Measurements from ENCODE around the gene SGIP1. TPM values are rescaled to one million over a fixed set of nuclear protein-coding genes. Genes with fewer than 3 reads are reported as not detected.
A peak's percentile ranks its signal among the peaks of the same experiment; 100 is the strongest.
"Not testable (repeated sequence)": the region's sequence is repeated elsewhere in the genome, so short reads cannot be mapped to it uniquely, and the experiment has no call there.

SGIP1 gene
- total and polyA plus RNA-seq, 2 of the 8 experiments (the other 6 are each of a cell fraction or from before 2014, with no cell fraction given) = 1.4 to 2.1 TPM

DNA sequence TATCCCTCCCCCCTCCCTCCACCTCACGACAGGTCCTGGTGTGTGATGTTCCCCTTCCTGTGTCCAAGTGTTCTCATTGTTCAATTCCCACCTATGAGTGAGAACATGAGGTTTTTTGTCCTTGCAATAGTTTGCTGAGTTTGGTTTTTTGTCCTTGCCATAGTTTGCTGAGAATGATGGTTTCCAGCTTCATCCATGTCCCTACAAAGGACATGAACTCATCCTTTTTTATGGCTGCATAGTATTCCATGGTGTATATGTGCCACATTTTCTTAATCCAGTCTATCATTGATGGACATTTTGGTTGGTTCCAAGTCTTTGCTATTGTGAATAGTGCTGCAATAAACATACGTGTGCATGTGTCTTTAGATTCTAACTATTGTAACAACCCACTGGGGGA lies 261.9 kb downstream of the SGIP1 start:
- H3K4me1 ChIP-seq (replicated peaks in 1 of 4; ENCODE audit: control insufficient read depth in 3 of 4, insufficient read depth in 4 of 4, low read length in 3 of 4); H3K36me3 ChIP-seq (ENCODE audit: control insufficient read depth in 2 of 4, insufficient read depth in 4 of 4, low read length in 3 of 4); H3K79me2 ChIP-seq (ENCODE audit: control insufficient read depth in 1 of 2, insufficient read depth in 2 of 2, low read length in 2 of 2); H3K4me3 ChIP-seq (ENCODE audit: extremely low read depth in 1 of 4, insufficient read depth in 2 of 4, low read depth in 3 of 4, low read length in 4 of 4); H2AK5ac ChIP-seq (ENCODE audit: low read depth, low read length); H2BK12ac ChIP-seq (ENCODE audit: low read depth, low read length); H3K23ac ChIP-seq (ENCODE audit: insufficient read length); H3K27me3 ChIP-seq (replicated peaks in 1 of 4; ENCODE audit: control insufficient read depth in 3 of 4, extremely low read depth in 1 of 4, insufficient read depth in 3 of 4, low read length in 3 of 4); H2AFZ ChIP-seq (ENCODE audit: low read length); H3K9ac ChIP-seq (replicated peaks in 1 of 4; ENCODE audit: extremely low read depth in 1 of 4, low read depth in 3 of 4, low read length in 3 of 4); H3K9me3 ChIP-seq (ENCODE audit: insufficient read depth in 2 of 2, low read depth in 1 of 2, low read length in 1 of 2); H2BK120ac ChIP-seq (replicated peaks; ENCODE audit: low read depth, low read length); H4K8ac ChIP-seq (ENCODE audit: extremely low read depth, insufficient read depth, low read length); H3K56ac ChIP-seq (replicated peaks; ENCODE audit: insufficient read length, low read depth, low read length); H3K23me2 ChIP-seq (ENCODE audit: low read depth, low read length); H3K4ac ChIP-seq (replicated peaks; ENCODE audit: insufficient read length, low read depth, low read length); H4K91ac ChIP-seq (replicated peaks; ENCODE audit: insufficient read length, low read length); H2BK20ac ChIP-seq (ENCODE audit: low read length); DNase-seq (ENCODE audit: low read depth in 1 of 2, low spot score in 2 of 2); H3K14ac ChIP-seq (ENCODE audit: insufficient read length); H3K18ac ChIP-seq (ENCODE audit: extremely low read depth, low read length); FAIRE-seq; H4K20me1 ChIP-seq (replicated peaks in 1 of 2; ENCODE audit: control insufficient read depth in 1 of 2, insufficient read depth in 2 of 2, low read length in 2 of 2); H4K5ac ChIP-seq (ENCODE audit: insufficient read length, low read depth, low read length); H2BK5ac ChIP-seq (ENCODE audit: low read depth, low read length); POLR2A ChIA-PET (ENCODE audit: partially characterized antibody); H2BK15ac ChIP-seq (ENCODE audit: low read length); H3K4me2 ChIP-seq (ENCODE audit: insufficient read depth in 1 of 2, low read depth in 2 of 2, low read length in 2 of 2); H3K27ac ChIP-seq (ENCODE audit: low read depth, low read length); H3K79me1 ChIP-seq (ENCODE audit: low read depth, low read length): not testable (repeated sequence)
- WGBS, 2 experiments (ENCODE audit: extremely low coverage in 1 of 2, insufficient coverage in 1 of 2, insufficient read length in 1 of 2, insufficient replicate concordance in 2 of 2, low coverage in 1 of 2, low lambda C conversion rate in 2 of 2, missing lambda C conversion rate in 1 of 2) = 100% methylated on average over 1 of the region's 2 CpGs; no CpG with 5 or more reads in 1 of the 2 experiments
- CTCF ChIA-PET (ENCODE audit: partially characterized antibody) = interaction anchor here (0.6 to 1.3 kb wide), 2 partner anchors 30 to 1551 kb away, joined by 4 to 8 read pairs; no protein-coding TSS in a partner anchor

Small RNA genes lying within 50 kb of the gene (microRNA-seq; reads per million reads assigned to microRNA genes)
- gene MIR3117 (ENCODE audit: borderline microRNAs expressed in 2 of 2, borderline number of aligned reads in 2 of 2, borderline replicate concordance in 1 of 2) = 1.1 to 1.6 reads per million in 2 experiments

Small RNA genes lying within 50 kb of the gene (small RNA-seq; reads per million reads assigned to genes)
- 9.6 reads per million, percentile 81 among the genes with 10 or more reads in this experiment for gene MIR3117 (ENCODE audit: insufficient read depth)

Other genes starting within 250 kb of the SGIP1 start
- 0.93 and 1.2 TPM in 2 replicates for gene DYNLT5, start 218.3 kb downstream of the SGIP1 start, total RNA-seq (2021; fragmentation: NEBNext Ultra II Directional; extraction: Animal tissue kit (Norgen Biotek cat#: 25700))
- gene DYNLT5, start 218.3 kb downstream of the SGIP1 start, polyA plus RNA-seq (2011; rRNA removed) = 0.38 and 1.5 TPM in 2 replicates